ENCODE data around the gene GRIN2A.

GRIN2A gene

GRCh38 chr16:10013364-10013763, 168.9 kb downstream of the GRIN2A start:
- TF ChIP-seq YY1 (IDR thresholded peaks at IDR 0.05; ENCODE audit: insufficient read depth, insufficient read length) = no peak
- TF ChIP-seq SUZ12 (IDR thresholded peaks at IDR 0.05; ENCODE audit: extremely low read depth, insufficient read depth, insufficient read length) = no peak
- no peak for TF ChIP-seq ZNF274 (IDR thresholded peaks at IDR 0.05; ENCODE audit: low read depth, low read length)
- Histone ChIP-seq H3K4me1 (ENCODE audit: insufficient read depth, insufficient read length) (no peaks in the 10 kb centered on the region), H3K4me3 (ENCODE audit: insufficient read length, low read depth) (no peak overlapping the region), H3K9ac (ENCODE audit: insufficient read length, low read depth) (no peak overlapping the region), H3K9me3 (ENCODE audit: insufficient read depth, low read length) (no peaks in the 10 kb centered on the region), H3K27me3 (ENCODE audit: insufficient read depth, insufficient read length) (no peaks in the 10 kb centered on the region), H3K36me3 (ENCODE audit: insufficient read depth, insufficient read length, low read length) (no peaks in the 10 kb centered on the region)
- DNase-seq (ENCODE audit: low read depth, low spot score) = no peak

GRCh38 chr16:10009684-10010083, 172.5 kb downstream of the GRIN2A start:
- TF ChIP-seq ZNF274 (IDR thresholded peaks at IDR 0.05; ENCODE audit: low read depth, low read length) (no peak), YY1 (IDR thresholded peaks at IDR 0.05; ENCODE audit: insufficient read depth, insufficient read length) (no peak), SUZ12 (IDR thresholded peaks at IDR 0.05; ENCODE audit: extremely low read depth, insufficient read depth, insufficient read length) (no peak)
- H3K9ac ChIP-seq (ENCODE audit: insufficient read length, low read depth) = no peak overlapping the region
- no peak for DNase-seq (ENCODE audit: low read depth, low spot score)
- no peaks in the 10 kb centered on the region for H3K4me1 ChIP-seq (ENCODE audit: insufficient read depth, insufficient read length)
- H3K4me3 ChIP-seq (ENCODE audit: insufficient read length, low read depth) = no peak overlapping the region
- no peaks in the 10 kb centered on the region for H3K27me3 ChIP-seq (ENCODE audit: insufficient read depth, insufficient read length)
- no peaks in the 10 kb centered on the region for H3K36me3 ChIP-seq (ENCODE audit: insufficient read depth, insufficient read length, low read length)
- H3K9me3 ChIP-seq (ENCODE audit: insufficient read depth, low read length) = no peaks in the 10 kb centered on the region

GRCh38 chr16:10003486-10003885, 178.7 kb downstream of the GRIN2A start:
- Histone ChIP-seq H3K27me3 (ENCODE audit: insufficient read depth, insufficient read length) (no peaks in the 10 kb centered on the region), H3K4me3 (ENCODE audit: insufficient read length, low read depth) (no peak overlapping the region), H3K36me3 (ENCODE audit: insufficient read depth, insufficient read length, low read length) (no peaks in the 10 kb centered on the region), H3K9me3 (ENCODE audit: insufficient read depth, low read length) (0 out of 2 replicates have a peak, but pooled peaks cover 3% of the 10 kb centered on the region), H3K9ac (ENCODE audit: insufficient read length, low read depth) (no peak overlapping the region), H3K4me1 (ENCODE audit: insufficient read depth, insufficient read length) (no peaks in the 10 kb centered on the region)
- TF ChIP-seq SUZ12 (IDR thresholded peaks at IDR 0.05; ENCODE audit: extremely low read depth, insufficient read depth, insufficient read length) (no peak), YY1 (IDR thresholded peaks at IDR 0.05; ENCODE audit: insufficient read depth, insufficient read length) (no peak), ZNF274 (IDR thresholded peaks at IDR 0.05; ENCODE audit: low read depth, low read length) (no peak)
- DNase-seq (ENCODE audit: low read depth, low spot score) = no peak

- no peaks in the 10 kb centered on the region for H3K4me1 ChIP-seq (ENCODE audit: insufficient read depth, insufficient read length)
- no peak overlapping the region for H3K9ac ChIP-seq (ENCODE audit: insufficient read length, low read depth)
- no peak for TF ChIP-seq SUZ12 (IDR thresholded peaks at IDR 0.05; ENCODE audit: extremely low read depth, insufficient read depth, insufficient read length)
- no peak for TF ChIP-seq YY1 (IDR thresholded peaks at IDR 0.05; ENCODE audit: insufficient read depth, insufficient read length)
- TF ChIP-seq ZNF274 (IDR thresholded peaks at IDR 0.05; ENCODE audit: low read depth, low read length) = no peak
- H3K36me3 ChIP-seq (ENCODE audit: insufficient read depth, insufficient read length, low read length) = no peaks in the 10 kb centered on the region
- H3K9me3 ChIP-seq (ENCODE audit: insufficient read depth, low read length) = 0 out of 2 replicates have a peak, but pooled peaks cover 3% of the 10 kb centered on the region
- H3K4me3 ChIP-seq (ENCODE audit: insufficient read length, low read depth) = no peak overlapping the region
- no peaks in the 10 kb centered on the region for H3K27me3 ChIP-seq (ENCODE audit: insufficient read depth, insufficient read length)
- no peak for DNase-seq (ENCODE audit: low read depth, low spot score)
Observed at GRCh38 chr16:10001258-10001775, 180.9 kb downstream of the GRIN2A start.

GRCh38 chr16:9996221-9996620, 186.0 kb downstream of the GRIN2A start:
- DNase-seq (ENCODE audit: low read depth, low spot score) = no peak
- H3K27me3 ChIP-seq (ENCODE audit: insufficient read depth, insufficient read length) = no peaks in the 10 kb centered on the region
- TF ChIP-seq SUZ12 (IDR thresholded peaks at IDR 0.05; ENCODE audit: extremely low read depth, insufficient read depth, insufficient read length) (no peak), YY1 (IDR thresholded peaks at IDR 0.05; ENCODE audit: insufficient read depth, insufficient read length) (no peak), ZNF274 (IDR thresholded peaks at IDR 0.05; ENCODE audit: low read depth, low read length) (no peak)

GRCh38 chr16:9992441-9992840, 189.8 kb downstream of the GRIN2A start:
- H3K36me3 ChIP-seq (ENCODE audit: insufficient read depth, insufficient read length, low read length) = no peaks in the 10 kb centered on the region
- H3K4me3 ChIP-seq (ENCODE audit: insufficient read length, low read depth) = no peak overlapping the region
- peaks cover 2% of the 10 kb centered on the region for H3K4me1 ChIP-seq (ENCODE audit: insufficient read depth, insufficient read length)
- no peak for TF ChIP-seq YY1 (IDR thresholded peaks at IDR 0.05; ENCODE audit: insufficient read depth, insufficient read length)
- TF ChIP-seq SUZ12 (IDR thresholded peaks at IDR 0.05; ENCODE audit: extremely low read depth, insufficient read depth, insufficient read length) = no peak
- no peak for TF ChIP-seq ZNF274 (IDR thresholded peaks at IDR 0.05; ENCODE audit: low read depth, low read length)
- no peaks in the 10 kb centered on the region for H3K9me3 ChIP-seq (ENCODE audit: insufficient read depth, low read length)
- no peak for DNase-seq (ENCODE audit: low read depth, low spot score)
- H3K9ac ChIP-seq (ENCODE audit: insufficient read length, low read depth) = no peak overlapping the region
- H3K27me3 ChIP-seq (ENCODE audit: insufficient read depth, insufficient read length) = no peaks in the 10 kb centered on the region

More at GRCh38 chr16:9996221-9996620, 186.0 kb downstream of the GRIN2A start:
- H3K4me3 ChIP-seq (ENCODE audit: insufficient read length, low read depth) = no peak overlapping the region
- 0 out of 2 replicates have a peak, but pooled peaks cover 3% of the 10 kb centered on the region for H3K9me3 ChIP-seq (ENCODE audit: insufficient read depth, low read length)
- H3K4me1 ChIP-seq (ENCODE audit: insufficient read depth, insufficient read length) = peaks cover 2% of the 10 kb centered on the region
- no peaks in the 10 kb centered on the region for H3K36me3 ChIP-seq (ENCODE audit: insufficient read depth, insufficient read length, low read length)
- no peak overlapping the region for H3K9ac ChIP-seq (ENCODE audit: insufficient read length, low read depth)

GRCh38 chr16:9980981-9981380, 201.2 kb downstream of the GRIN2A start:
- TF ChIP-seq ZNF274 (IDR thresholded peaks at IDR 0.05; ENCODE audit: low read depth, low read length) = no peak
- no peak overlapping the region for H3K4me3 ChIP-seq (ENCODE audit: insufficient read length, low read depth)
- no peak overlapping the region for H3K9ac ChIP-seq (ENCODE audit: insufficient read length, low read depth)
- no peaks in the 10 kb centered on the region for H3K9me3 ChIP-seq (ENCODE audit: insufficient read depth, low read length)
- H3K4me1 ChIP-seq (ENCODE audit: insufficient read depth, insufficient read length) = no peaks in the 10 kb centered on the region
- no peak for DNase-seq (ENCODE audit: low read depth, low spot score)
- no peaks in the 10 kb centered on the region for H3K36me3 ChIP-seq (ENCODE audit: insufficient read depth, insufficient read length, low read length)
- no peaks in the 10 kb centered on the region for H3K27me3 ChIP-seq (ENCODE audit: insufficient read depth, insufficient read length)

Measured in NT2/D1 (cell line).